ENCODE measurements around the gene GLT8D2. TPM values are rescaled to one million over a fixed set of nuclear protein-coding genes. Genes with fewer than 3 reads are reported as not detected.

The GLT8D2 gene
- polyA plus RNA-seq (2012; ENCODE audit: insufficient read depth, insufficient read length), result not detected

GRCh38 chr12:104049903-104050356 lies at the start of gene GLT8D2:
TSS of gene GLT8D2 (minus strand) at chr12:104050187. CDS start at chr12:104019648, 30,539 bp downstream.
- H3K4me3 ChIP-seq (ENCODE audit: low read length), result no peak within 1 kb of the TSS
- no peak for DNase-seq (ENCODE audit: low read depth, low spot score)

GRCh38 chr12:104097954-104098353 lies 48.0 kb upstream of the GLT8D2 start:
- H3K4me3 ChIP-seq (ENCODE audit: low read length), result no peak overlapping the region
- no peak for DNase-seq (ENCODE audit: low read depth, low spot score)

- H3K4me3 ChIP-seq (ENCODE audit: low read length), result no peak overlapping the region
- DNase-seq (ENCODE audit: low read depth, low spot score), result no peak
Observed at GRCh38 chr12:104095289-104095688, 45.3 kb upstream of the GLT8D2 start.

GRCh38 chr12:104094284-104094683 lies 44.3 kb upstream of the GLT8D2 start:
- H3K4me3 ChIP-seq (ENCODE audit: low read length), result no peak overlapping the region
- no peak for DNase-seq (ENCODE audit: low read depth, low spot score)

- no peak for DNase-seq (ENCODE audit: low read depth, low spot score)
Observed at GRCh38 chr12:104091136-104091535, 41.1 kb upstream of the GLT8D2 start.

GRCh38 chr12:104090685-104091084 lies 40.7 kb upstream of the GLT8D2 start:
- no peak overlapping the region for H3K4me3 ChIP-seq (ENCODE audit: low read length)
- DNase-seq (ENCODE audit: low read depth, low spot score), result no peak

More at GRCh38 chr12:104091136-104091535, 41.1 kb upstream of the GLT8D2 start:
- H3K4me3 ChIP-seq (ENCODE audit: low read length), result no peak overlapping the region

GRCh38 chr12:104083769-104084475 lies 33.9 kb upstream of the GLT8D2 start:
- H3K4me3 ChIP-seq (ENCODE audit: low read length), result no peak overlapping the region
- no peak for DNase-seq (ENCODE audit: low read depth, low spot score)

- no peak for DNase-seq (ENCODE audit: low read depth, low spot score)
- no peak overlapping the region for H3K4me3 ChIP-seq (ENCODE audit: low read length)
Observed at GRCh38 chr12:104080764-104081163, 30.8 kb upstream of the GLT8D2 start.

- no peak for DNase-seq (ENCODE audit: low read depth, low spot score)
- H3K4me3 ChIP-seq (ENCODE audit: low read length), result no peak overlapping the region
Observed at GRCh38 chr12:104079024-104079423, 29.0 kb upstream of the GLT8D2 start.

GRCh38 chr12:104073699-104074098 lies 23.7 kb upstream of the GLT8D2 start:
- H3K4me3 ChIP-seq (ENCODE audit: low read length), result no peak overlapping the region
- DNase-seq (ENCODE audit: low read depth, low spot score), result no peak

GRCh38 chr12:104072099-104072498 lies 22.1 kb upstream of the GLT8D2 start:
- no peak for DNase-seq (ENCODE audit: low read depth, low spot score)
- H3K4me3 ChIP-seq (ENCODE audit: low read length), result no peak overlapping the region

- DNase-seq (ENCODE audit: low read depth, low spot score), result no peak
- H3K4me3 ChIP-seq (ENCODE audit: low read length), result peak overlapping the region; percentile 93
Observed at GRCh38 chr12:104064842-104065427, 14.9 kb upstream of the GLT8D2 start.

- DNase-seq (ENCODE audit: low read depth, low spot score), result peak; percentile 66
- peak within 1 kb of the TSS; percentile 93 for H3K4me3 ChIP-seq (ENCODE audit: low read length)
Observed at GRCh38 chr12:104064031-104064841, 14.2 kb upstream of the GLT8D2 start, which contains the start of gene HCFC2. TSS of gene HCFC2 (plus strand) at chr12:104064531. CDS start at chr12:104064561, 30 bp downstream.

GRCh38 chr12:104063712-104064030 lies 13.7 kb upstream of the GLT8D2 start:
- H3K4me3 ChIP-seq (ENCODE audit: low read length), result peak overlapping the region; percentile 93
- no peak for DNase-seq (ENCODE audit: low read depth, low spot score)

- DNase-seq (ENCODE audit: low read depth, low spot score), result no peak
- no peak overlapping the region for H3K4me3 ChIP-seq (ENCODE audit: low read length)
Observed at GRCh38 chr12:104060791-104061190, 10.8 kb upstream of the GLT8D2 start.

- H3K4me3 ChIP-seq (ENCODE audit: low read length), result no peak overlapping the region
- DNase-seq (ENCODE audit: low read depth, low spot score), result no peak
Observed at GRCh38 chr12:104059963-104060362, 10.0 kb upstream of the GLT8D2 start.

- DNase-seq (ENCODE audit: low read depth, low spot score), result no peak
- no peak overlapping the region for H3K4me3 ChIP-seq (ENCODE audit: low read length)
Observed at GRCh38 chr12:104058802-104059201, 8.8 kb upstream of the GLT8D2 start.

GRCh38 chr12:104057771-104058197 lies 7.8 kb upstream of the GLT8D2 start:
- no peak for DNase-seq (ENCODE audit: low read depth, low spot score)
- no peak overlapping the region for H3K4me3 ChIP-seq (ENCODE audit: low read length)

- DNase-seq (ENCODE audit: low read depth, low spot score), result no peak
- H3K4me3 ChIP-seq (ENCODE audit: low read length), result no peak overlapping the region
Observed at GRCh38 chr12:104056419-104056972, 6.5 kb upstream of the GLT8D2 start.
